Measurements from ENCODE around the gene FURIN. TPM values are rescaled to one million over a fixed set of nuclear protein-coding genes. Genes with fewer than 3 reads are reported as not detected.
A peak's percentile ranks its signal among the peaks of the same experiment; 100 is the strongest.

The FURIN gene
- total RNA-seq, 4 donors from 2014 or later, result 61.6 to 120 (median 100) TPM

DNA sequence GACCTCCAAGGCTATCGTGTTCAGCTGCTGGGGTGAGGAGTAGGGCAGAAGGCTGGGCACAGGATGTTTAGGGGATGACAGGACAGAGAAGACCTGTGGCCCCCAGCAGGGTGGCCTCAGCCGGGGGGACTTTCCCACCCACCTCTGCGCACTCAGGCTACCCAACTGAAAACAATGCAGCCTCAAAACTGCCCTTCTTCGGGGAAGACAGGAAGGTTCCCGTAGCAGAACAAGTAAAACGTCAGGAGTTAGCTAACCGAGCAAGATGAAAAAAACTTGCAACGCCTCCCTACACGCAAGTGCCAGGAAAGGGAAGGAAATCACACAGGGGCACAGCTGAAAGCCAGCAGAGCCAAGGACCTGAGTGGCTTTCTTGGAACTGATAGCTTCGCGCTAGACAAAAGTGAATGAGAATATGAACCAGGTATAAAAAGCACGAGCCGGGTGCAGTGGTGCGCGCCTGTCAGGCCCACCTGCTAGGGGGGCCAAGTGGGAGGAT lies 38.4 kb upstream of the FURIN start:
- no peak for TF ChIP-seq EP300 (IDR thresholded peaks at IDR 0.05)
- TF ChIP-seq POLR2A (IDR thresholded peaks at IDR 0.05), result no peak
- TF ChIP-seq POLR2AphosphoS5 (IDR thresholded peaks at IDR 0.05), result no peak
- TF ChIP-seq, protein P1, sequence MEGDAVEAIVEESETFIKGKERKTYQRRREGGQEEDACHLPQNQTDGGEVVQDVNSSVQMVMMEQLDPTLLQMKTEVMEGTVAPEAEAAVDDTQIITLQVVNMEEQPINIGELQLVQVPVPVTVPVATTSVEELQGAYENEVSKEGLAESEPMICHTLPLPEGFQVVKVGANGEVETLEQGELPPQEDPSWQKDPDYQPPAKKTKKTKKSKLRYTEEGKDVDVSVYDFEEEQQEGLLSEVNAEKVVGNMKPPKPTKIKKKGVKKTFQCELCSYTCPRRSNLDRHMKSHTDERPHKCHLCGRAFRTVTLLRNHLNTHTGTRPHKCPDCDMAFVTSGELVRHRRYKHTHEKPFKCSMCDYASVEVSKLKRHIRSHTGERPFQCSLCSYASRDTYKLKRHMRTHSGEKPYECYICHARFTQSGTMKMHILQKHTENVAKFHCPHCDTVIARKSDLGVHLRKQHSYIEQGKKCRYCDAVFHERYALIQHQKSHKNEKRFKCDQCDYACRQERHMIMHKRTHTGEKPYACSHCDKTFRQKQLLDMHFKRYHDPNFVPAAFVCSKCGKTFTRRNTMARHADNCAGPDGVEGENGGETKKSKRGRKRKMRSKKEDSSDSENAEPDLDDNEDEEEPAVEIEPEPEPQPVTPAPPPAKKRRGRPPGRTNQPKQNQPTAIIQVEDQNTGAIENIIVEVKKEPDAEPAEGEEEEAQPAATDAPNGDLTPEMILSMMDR (IDR thresholded peaks at IDR 0.05), result no peak
- DNase-seq (ENCODE audit: low spot score in 2 of 2), result no peak
- no peaks in the 10 kb centered on the region for H3K27me3 ChIP-seq
- peaks cover 5% of the 10 kb centered on the region for H3K4me1 ChIP-seq
- H3K9me3 ChIP-seq, result no peaks in the 10 kb centered on the region
- H3K4me3 ChIP-seq, result no peak overlapping the region
- H3K36me3 ChIP-seq, result no peaks in the 10 kb centered on the region
- H3K27ac ChIP-seq, result peak overlapping the region; percentile 15
- 59% methylated on average over 14 of the region's 15 CpGs for WGBS

DNA sequence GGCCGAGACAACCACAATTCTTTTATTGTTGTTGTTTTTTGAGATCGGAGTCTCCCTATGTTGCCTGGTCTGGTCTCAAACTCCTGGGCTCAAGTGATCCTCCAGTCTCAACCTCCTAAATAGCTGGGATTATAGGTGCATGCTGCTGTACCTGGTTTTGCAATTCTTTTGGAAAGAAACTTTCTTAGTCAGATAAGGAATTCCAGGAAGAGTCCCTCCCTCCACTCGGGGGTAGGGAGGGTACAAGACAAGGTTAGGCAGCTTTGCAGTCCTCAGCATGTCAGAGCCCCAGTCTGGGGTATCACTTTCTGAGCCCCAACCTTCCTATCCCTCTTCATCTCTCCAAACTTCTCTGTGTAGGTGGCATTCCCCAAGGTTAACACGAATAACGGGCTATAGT lies 33.8 kb upstream of the FURIN start:
- no peaks in the 10 kb centered on the region for H3K9me3 ChIP-seq
- WGBS, result 55% methylated on average over 5 of the region's 5 CpGs
- no peak for DNase-seq (ENCODE audit: low spot score in 2 of 2)
- no peaks in the 10 kb centered on the region for H3K36me3 ChIP-seq
- H3K27ac ChIP-seq, result no peak overlapping the region
- peaks cover 10% of the 10 kb centered on the region for H3K4me1 ChIP-seq
- no peaks in the 10 kb centered on the region for H3K27me3 ChIP-seq
- no peak overlapping the region for H3K4me3 ChIP-seq
- no peak for TF ChIP-seq EP300 (IDR thresholded peaks at IDR 0.05)
- TF ChIP-seq POLR2A (IDR thresholded peaks at IDR 0.05), result no peak
- TF ChIP-seq POLR2AphosphoS5 (IDR thresholded peaks at IDR 0.05), result no peak
- TF ChIP-seq, protein P1 (IDR thresholded peaks at IDR 0.05), result no peak

DNA sequence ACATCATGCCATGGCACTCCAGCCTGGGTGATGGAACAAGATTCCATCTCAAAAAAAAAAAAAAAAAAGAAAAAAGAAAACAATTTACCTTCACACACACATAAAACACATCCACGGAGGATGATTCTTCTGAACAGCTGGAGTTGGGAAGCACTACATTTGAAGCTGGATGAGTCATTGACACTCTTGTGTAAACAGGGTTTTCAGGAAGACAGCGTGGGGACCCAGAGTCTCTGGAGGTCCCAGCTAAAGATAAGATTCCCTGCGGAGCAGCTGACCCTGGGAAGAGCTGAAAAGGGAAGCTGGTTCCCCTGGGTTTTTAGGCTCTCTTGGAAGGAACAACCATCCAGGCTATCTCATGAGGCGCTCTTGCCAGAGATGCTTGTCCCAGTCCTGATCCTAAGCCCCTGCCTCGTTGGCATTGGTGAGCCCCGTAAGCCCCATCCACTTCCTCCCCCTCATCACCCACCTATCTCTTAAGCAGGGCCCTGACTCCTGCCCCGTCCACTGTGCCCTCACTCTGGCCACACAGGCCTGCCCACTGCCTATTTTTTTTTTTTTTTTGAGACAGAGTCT lies 32.0 kb upstream of the FURIN start:
- no peak for DNase-seq (ENCODE audit: low spot score in 2 of 2)
- no peak overlapping the region for H3K4me3 ChIP-seq
- H3K27me3 ChIP-seq, result no peaks in the 10 kb centered on the region
- H3K27ac ChIP-seq, result no peak overlapping the region
- peaks cover 12% of the 10 kb centered on the region for H3K4me1 ChIP-seq
- TF ChIP-seq, protein P1 (IDR thresholded peaks at IDR 0.05), result no peak
- 75% methylated on average over 7 of the region's 7 CpGs for WGBS
- no peaks in the 10 kb centered on the region for H3K36me3 ChIP-seq
- no peaks in the 10 kb centered on the region for H3K9me3 ChIP-seq

DNA sequence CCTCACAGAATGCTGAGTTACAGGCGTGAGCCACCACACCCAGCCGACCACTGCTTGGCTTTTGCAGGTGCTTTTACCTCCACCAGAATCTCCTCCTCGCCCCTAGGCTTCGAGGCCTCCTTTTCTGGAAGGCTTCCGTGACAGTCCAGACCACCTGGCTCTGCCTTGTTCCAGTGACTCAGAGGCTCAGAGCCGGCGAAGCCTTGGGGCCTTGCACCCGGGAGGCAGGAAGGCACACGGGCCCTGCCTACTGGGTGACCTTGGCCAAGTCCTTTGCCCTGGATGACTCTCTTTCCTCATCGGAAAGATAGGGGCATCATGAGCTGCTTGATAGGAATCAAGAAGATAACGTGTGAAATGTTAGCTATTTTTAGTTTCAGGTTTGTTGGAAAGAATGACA lies 31.3 kb upstream of the FURIN start:
- H3K4me3 ChIP-seq, result no peak overlapping the region
- H3K27me3 ChIP-seq, result no peaks in the 10 kb centered on the region
- no peak for DNase-seq (ENCODE audit: low spot score in 2 of 2)
- TF ChIP-seq EP300 (IDR thresholded peaks at IDR 0.05), result no peak
- H3K27ac ChIP-seq, result no peak overlapping the region
- peaks cover 12% of the 10 kb centered on the region for H3K4me1 ChIP-seq
- no peaks in the 10 kb centered on the region for H3K9me3 ChIP-seq
- H3K36me3 ChIP-seq, result no peaks in the 10 kb centered on the region
- WGBS, result 70% methylated on average over 11 of the region's 11 CpGs

DNA sequence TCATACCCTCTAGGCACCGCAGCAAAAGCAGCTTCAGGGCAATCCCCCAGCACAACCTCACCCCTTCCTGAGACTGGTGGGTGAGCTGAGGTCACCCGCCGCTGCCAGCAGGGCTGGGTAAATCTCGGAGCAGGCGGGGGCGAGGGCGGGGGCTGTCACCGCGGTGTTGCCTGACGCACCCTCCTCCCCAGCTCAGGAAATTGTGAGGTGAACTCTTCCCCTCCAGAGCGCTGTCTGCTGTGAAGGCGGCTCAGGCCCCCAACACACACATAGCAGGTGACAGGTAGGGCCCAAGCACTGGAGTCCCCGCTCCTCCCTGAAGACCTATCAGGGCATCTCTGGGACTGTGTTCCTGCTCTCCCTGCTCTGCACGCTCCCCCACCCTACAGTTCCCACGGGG lies 30.2 kb upstream of the FURIN start:
- no peak for DNase-seq (ENCODE audit: low spot score in 2 of 2)
- WGBS, result 89% methylated on average over 10 of the region's 15 CpGs
- Histone ChIP-seq H3K27me3 (no peaks in the 10 kb centered on the region), H3K9me3 (no peaks in the 10 kb centered on the region), H3K4me1 (peaks cover 12% of the 10 kb centered on the region), H3K36me3 (no peaks in the 10 kb centered on the region), H3K4me3 (no peak overlapping the region), H3K27ac (no peak overlapping the region)
- TF ChIP-seq POLR2AphosphoS5 (IDR thresholded peaks at IDR 0.05) (no peak), POLR2A (IDR thresholded peaks at IDR 0.05) (no peak), EP300 (IDR thresholded peaks at IDR 0.05) (no peak)
- TF ChIP-seq, protein P1 (IDR thresholded peaks at IDR 0.05), result no peak

DNA sequence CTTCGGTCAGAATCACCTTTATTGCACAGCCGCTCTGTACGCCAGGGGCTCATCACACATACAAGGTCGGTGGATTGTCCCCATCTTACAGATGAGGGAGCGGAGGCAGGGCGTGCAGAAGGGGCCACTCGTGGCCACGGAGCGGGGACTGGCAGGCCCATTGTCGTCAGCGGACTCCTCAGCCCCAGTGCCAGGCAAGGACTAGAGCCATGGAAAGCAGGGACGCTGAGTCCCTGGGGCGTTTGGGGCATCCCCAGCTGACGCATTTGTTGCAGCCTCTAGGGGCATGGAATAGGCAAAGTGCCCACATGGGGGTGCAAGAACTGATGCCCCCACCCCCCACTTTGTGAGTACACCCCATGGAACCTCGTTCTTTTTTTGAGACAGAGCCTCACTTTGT lies 29.8 kb upstream of the FURIN start:
- Histone ChIP-seq H3K4me3 (no peak overlapping the region), H3K36me3 (no peaks in the 10 kb centered on the region), H3K9me3 (no peaks in the 10 kb centered on the region), H3K4me1 (peaks cover 12% of the 10 kb centered on the region), H3K27ac (no peak overlapping the region), H3K27me3 (no peaks in the 10 kb centered on the region)
- no peak for TF ChIP-seq EP300 (IDR thresholded peaks at IDR 0.05)
- TF ChIP-seq, protein P1 (IDR thresholded peaks at IDR 0.05), result no peak
- no peak for TF ChIP-seq POLR2A (IDR thresholded peaks at IDR 0.05)
- TF ChIP-seq POLR2AphosphoS5 (IDR thresholded peaks at IDR 0.05), result no peak
- no peak for DNase-seq (ENCODE audit: low spot score in 2 of 2)
- 79% methylated on average over 15 of the region's 15 CpGs for WGBS
